GM18858 (cell line): Measurements from ENCODE around the gene COG2.
"Not testable (repeated sequence)": the region's sequence is repeated elsewhere in the genome, so short reads cannot be mapped to it uniquely, and the experiment has no call there.

Source experiments
- ATAC-seq: cut with Tn5 transposase; IDR thresholded peaks from one replicate; pipeline ENCODE4 v1.9.1; 2021; ENCODE audit not compliant: unreplicated experiment

The COG2 gene, protein sequence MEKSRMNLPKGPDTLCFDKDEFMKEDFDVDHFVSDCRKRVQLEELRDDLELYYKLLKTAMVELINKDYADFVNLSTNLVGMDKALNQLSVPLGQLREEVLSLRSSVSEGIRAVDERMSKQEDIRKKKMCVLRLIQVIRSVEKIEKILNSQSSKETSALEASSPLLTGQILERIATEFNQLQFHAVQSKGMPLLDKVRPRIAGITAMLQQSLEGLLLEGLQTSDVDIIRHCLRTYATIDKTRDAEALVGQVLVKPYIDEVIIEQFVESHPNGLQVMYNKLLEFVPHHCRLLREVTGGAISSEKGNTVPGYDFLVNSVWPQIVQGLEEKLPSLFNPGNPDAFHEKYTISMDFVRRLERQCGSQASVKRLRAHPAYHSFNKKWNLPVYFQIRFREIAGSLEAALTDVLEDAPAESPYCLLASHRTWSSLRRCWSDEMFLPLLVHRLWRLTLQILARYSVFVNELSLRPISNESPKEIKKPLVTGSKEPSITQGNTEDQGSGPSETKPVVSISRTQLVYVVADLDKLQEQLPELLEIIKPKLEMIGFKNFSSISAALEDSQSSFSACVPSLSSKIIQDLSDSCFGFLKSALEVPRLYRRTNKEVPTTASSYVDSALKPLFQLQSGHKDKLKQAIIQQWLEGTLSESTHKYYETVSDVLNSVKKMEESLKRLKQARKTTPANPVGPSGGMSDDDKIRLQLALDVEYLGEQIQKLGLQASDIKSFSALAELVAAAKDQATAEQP

DNA sequence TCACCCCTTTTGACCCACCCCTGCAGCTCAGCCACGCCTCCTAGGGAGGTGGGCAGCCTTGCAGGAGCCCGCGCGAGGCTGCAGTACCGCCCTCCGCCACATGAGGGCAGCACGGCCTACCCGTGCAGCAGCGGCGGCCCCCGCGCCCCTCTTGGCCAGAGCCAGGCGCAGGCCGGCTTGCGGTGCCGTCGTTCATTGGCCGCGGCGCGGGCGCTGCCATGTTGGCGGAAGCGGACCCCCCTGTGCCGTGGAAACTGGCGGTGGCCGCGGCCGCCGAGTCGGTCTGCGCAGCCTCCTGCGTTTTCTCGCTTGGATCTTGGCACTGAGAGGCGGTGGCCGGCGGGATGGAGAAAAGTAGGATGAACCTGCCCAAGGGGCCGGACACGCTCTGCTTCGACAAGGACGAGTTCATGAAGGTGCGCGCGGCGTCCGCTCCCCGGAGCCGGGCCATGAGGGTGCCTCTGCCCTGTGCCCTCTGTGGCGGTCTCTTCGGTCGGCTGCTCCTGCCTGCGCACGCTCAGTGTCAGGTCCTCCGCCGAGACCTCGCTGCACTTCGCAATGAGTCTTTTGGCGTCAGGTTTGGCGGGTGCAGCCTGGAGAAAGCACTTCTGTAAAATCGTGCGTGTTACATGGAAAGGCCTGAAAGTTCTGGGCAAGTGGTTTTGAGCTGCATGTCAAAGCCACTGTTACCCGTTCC, at the start of gene COG2:
COG2 (plus strand) TSS at position 219 of the 697 bp plus-strand sequence; CDS start at position 345, 126 bp downstream.
- peak; percentile 88 for ATAC-seq

DNA sequence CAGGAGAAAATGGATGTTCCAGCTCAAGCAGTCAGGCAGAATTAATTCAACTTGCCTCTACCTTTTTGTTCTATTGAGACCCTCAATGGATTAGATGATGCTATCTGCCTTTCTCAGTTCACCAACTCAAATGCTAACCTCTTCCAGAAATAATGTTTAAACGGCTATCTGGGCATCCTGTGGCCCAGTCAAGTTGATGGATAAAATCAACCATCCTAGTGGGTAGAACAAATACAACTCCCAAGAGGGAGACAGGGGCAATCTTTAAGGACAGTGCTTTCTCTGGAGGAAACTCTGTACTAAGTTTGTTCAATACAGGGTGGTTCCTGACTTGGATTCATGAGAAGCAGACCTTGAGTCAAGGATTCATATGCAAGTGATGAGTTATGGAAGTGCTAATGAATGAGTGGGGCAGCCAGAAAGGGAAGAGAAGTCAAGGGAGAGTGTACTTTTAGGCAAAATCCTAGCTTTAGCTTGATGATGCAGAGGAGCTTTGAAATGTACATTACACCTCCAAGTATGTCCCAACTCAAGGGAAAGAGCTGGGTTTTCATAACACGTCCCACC, 49.4 kb upstream of the COG2 start:
- ATAC-seq = no peak

DNA sequence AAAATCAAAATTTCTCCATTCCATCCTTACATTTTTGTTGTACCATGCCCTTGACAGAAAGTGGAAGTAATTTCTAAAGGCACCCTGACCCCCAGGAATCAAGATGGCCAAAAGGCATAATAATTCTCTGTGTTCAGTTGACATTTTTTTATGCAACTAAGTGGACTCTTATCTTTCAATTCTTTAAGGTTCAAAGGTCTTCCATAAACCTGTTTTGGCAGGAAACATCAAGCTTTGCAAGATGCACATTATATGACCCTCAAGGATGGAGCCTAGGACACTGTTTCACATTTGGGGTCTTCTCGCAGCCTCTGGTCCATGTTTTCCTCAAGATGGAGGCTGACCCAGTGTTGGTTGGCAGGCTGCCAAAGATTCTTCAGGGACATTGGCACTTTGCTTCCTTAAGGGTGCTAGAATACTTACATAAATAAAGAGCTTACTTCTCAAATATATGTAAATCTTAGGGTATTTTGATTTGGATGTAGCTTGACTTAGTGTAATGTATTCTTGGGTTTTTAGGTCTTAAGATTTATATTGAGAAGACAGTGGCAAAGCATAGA, 48.0 kb upstream of the COG2 start:
- no peak for ATAC-seq

DNA sequence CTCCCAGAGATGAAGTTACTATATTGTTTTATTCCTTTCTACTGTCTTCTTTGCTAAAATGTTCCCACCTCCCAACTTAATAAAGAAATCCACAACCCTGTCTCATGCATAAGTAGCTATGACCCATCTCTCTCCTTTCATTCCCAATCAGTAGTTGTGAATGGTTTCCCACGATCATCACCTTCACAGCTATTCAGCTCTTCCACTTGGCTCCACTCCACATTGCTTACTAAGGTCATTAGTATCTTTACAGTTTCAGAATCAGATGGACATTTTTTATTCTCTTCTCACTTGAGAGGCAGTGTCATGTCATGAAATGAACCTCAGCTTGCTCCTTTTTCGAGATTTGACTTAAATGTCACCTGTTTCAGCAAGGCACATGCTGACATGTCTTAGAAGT, 47.1 kb upstream of the COG2 start:
- no peak for ATAC-seq

DNA sequence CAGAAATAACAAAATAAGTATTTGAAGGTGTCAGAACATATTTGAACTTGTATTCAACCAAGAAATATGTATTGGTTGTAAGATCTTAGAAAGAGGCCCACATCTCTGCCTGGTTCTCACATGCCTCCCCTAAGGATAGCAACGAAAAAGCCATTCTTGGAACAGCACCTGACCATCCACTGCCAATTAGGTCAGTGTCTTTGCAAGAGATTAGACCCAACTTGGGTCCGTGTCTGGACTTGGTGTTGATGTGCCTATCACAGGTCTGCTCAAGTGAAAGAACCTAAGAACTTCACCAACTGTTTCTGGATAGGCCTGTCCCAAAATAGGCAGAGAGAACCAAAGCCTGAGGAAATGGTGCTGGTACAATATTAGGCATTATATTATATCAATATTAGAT, 46.0 kb upstream of the COG2 start:
- no peak for ATAC-seq

DNA sequence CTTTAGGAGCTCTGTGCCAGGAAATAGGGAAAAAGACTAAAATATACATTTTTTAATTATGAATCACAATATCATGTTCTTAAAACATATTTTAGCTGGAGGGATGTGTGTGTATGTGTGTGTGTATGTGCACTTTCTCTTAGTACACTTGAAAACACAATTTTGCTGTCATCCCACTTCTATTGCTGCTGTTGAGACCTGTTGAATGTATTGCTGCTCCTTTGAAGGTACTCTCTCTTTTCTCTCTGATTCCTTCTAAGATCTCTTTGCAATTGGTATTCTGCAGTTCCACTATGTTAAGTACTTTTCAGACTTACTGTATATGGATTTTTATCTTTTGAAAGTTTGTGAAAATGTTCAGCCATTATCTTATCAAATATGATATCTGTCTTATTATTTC, 43.5 kb upstream of the COG2 start:
- no peak for ATAC-seq

DNA sequence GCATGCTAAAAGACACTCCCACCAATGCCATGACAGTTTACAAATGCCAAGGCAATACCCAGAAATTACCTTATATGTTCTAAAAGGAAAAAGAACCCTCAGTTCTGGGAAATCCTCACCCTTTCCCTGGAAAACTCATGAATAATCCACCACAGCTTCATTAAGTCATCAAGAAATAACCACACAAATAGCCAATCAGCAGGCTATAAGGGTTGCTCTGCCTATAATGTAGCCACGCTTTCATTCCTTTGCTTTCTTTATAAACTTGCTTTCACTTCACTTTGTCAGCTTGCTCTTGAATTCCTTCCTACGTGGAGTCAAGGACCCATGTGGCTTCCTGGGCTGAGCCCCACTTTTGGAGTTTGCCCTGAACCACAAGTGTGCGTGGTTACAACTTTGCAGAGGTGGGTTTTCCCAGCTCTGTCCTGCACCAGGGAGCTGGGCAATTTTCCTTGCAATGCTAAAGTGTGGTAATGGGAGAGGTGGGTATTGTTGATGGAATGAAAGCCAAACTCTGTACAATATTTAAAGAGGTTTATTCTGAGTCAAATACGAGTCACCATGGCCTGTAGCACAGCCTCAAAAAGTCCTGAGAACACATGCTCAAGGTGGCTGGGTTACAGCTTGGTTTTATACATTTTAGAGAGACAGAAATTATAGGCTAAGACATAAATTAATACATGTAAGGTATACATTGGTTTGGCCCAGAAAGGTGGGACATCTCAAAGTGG, 42.2 kb upstream of the COG2 start:
- ATAC-seq = no peak

DNA sequence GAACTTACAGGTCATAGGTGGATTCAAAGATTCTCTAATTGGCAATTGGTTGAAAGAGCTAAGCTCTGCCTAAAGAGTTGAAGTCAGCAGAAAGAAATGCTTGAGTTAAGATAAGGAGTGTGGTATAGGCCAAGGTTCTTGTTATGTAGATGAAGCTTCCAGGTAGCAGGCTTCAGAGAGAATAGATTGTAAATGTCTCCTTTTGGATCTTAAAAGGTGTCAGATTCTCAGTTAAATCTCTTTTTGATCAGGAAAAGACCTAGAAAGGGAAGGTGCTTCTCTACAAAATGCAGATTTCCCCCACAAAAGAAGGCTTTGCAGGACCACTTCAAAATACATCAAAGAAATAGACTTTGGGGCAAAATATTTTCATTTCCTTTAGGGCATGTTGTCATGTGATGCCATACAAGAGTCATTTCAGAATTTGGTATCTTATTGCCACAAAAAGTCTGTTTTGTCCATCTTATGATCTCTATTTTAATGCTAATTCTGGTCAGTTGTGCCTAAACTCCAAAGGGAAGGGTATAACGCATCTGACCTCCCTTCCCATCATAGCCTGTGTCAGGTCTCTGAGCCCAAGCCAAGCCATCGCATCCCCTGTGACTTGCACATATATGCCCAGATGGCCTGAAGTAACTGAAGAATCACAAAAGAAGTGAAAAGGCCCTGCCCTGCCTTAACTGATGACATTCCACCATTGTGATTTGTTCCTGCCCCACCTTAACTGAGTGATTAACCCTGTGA, 41.5 kb upstream of the COG2 start:
- not testable (repeated sequence) for ATAC-seq

DNA sequence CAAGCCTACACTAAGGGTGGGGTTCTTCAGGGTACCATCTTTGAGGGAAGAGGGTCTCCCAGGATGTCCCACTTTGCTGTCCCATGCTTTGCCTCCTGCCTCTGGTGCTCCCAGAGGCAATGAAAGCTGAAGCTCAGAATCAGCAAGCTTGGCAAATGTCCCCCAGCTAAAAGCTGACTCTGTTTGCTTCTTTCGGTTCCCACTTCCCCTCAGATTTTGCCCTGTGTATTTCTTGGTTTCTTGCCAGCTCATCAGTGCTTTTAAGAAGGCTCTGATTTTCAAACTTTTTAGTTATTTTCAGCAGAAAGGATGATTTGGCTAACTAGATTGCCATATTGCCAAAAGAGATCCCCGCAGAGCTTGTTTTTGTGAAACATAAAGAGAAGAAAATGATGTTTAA, 33.1 kb upstream of the COG2 start:
- no peak for ATAC-seq

DNA sequence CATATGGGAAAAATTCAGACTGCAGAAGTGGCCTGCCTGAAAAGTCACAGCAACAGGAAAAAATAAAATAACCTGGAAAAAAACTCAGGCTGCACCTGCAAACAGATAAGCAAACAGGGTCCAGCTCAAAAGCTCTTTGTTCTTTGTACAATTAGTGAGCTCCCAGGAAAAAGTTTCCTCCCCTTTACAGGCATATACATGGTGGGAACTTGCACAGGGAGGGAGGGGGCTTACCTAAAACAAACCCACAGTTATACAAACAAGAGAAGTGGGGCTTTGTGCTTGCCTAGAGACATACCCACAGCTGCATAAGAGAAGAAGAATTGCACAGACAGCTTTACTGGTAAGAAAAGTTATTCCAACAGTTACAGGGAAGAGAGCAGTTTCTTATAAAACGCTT, 31.7 kb upstream of the COG2 start:
- ATAC-seq = no peak

DNA sequence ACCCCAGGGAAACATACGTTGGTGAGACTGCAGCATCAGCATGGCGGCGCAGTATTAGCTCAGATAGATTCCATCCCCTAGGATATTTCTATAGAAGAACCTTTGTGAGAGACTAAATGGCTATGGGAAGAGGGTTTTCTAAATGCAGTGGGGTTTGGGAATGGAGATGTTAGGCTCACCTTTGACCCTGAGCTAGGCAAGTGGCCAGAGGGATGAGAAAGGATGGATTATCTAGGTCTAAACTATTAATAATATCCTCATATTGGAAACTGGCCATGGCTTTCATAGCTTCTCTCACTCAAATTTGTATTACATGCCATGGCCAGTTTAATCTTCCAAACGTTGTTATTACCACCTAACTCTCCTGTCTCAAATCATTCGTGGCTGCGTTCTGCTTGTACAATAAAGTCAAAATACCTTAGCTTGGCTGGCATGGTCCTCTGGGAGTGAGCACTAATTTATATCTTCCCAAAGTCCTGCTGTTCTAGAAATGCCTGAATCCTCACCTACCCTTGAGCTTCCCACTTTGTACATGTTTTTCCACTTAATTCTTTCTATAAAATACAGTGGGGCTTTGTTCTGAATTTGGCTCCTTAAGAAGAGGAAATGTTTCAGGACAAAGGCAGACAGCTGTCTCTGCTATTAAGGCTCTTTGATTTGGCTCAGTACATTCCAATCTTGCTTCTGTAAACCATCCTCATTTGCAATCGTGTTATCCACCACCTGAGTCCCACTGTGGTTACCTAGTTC, 31.0 kb upstream of the COG2 start:
- ATAC-seq = no peak

DNA sequence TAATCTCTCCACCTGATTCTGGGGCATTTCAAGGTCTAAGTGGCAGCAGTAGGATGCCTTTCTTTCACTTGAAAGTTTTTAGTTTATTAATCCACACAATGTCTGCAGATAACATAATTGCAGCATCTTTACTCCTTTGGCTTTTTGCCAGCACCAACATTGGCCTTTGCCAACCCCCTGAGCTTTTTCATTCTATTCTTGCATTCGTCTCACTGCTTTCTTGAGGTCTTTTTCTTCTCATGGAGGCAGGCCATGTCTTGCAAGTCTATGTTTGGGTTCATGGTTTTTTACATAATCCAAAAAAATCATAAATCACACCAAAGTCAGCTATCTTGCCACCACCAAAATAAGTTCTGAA, 30.4 kb upstream of the COG2 start:
- ATAC-seq = no peak

DNA sequence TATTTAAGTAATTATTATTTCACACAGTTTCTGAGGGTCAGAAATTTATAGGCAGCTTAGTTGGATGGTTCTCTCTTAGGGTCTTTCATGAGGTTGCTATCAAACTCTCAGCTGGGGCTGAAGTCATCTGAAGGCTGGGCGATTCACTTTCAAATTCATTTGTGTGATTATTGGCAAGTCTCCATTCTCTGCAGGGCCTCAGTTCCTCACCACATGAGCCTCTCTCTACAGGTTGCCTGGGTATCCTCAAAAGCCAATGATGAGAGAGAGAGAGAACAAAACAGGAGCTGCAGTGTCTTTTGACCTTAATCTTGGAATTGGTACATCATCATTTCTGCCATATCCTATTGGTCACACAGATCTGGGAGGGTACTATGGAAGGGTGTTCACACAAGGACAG, 29.6 kb upstream of the COG2 start:
- ATAC-seq = no peak

DNA sequence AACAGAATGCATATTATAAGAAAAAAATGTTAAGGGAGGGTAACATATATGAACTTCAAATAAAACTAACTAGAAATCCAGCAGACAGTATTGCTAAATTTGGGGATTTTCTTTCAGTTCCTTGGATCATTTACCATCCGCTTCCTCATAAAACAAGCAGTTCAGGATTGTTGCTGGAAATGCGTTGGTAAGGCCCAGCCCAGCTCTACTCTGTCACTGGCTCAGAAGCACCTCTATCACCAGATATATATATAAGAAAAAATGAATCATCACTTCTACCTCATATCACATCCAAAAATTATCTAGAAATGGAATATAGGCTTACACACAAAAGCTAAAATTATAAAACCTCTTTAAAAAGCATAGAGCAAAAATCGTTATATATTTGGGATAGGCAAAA, 28.2 kb upstream of the COG2 start:
- ATAC-seq = no peak

DNA sequence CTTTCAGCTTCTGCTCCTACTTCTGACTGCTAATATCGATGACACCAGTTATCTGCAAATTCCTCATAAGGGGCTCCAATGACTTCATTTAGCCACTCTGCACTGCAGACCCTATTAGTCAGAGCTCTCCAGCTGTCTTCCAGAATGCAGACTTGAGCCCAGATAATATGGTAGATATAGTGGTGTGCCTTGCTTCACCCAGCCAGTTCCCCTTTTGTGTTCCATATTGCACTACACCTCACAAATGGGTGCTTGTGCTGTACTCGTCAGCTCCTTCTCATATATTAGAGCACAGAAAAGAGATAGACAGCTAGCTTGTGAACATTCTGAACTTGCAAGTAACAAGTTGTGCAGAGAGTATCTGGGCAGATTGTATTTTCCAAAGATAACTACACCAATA, 23.7 kb upstream of the COG2 start:
- ATAC-seq = no peak

DNA sequence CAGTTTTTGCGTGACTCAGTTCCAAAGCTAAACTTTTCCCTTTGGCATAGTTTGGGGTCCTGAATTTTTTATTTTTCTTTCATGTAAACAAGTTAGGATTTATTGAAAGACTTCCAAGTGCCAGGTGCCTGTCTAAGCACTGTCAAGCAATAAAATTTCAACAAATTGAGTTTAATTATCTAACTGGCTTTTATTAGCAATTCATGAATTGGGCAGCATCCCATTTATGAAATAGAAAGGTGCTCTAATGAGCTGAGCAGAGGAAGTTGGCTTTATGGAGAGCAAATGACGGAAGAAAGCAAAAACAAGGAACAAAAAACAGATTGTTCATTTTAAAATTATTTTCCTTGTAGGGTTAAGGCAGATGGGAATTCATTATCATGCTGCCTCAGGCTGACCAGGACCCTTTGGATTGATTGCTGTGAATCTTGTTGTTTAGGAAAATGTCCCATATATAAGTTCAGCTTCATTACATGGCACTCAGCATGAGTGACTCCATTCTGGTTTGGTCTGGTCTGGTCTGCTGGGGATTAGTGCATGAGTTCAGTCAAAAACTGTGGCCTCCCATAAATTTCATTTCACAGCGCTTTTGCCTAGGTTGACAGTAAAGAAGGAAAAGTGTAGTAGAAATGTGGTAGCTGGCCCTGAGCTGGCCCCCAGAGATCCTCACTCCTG, 21.5 kb upstream of the COG2 start:
- no peak for ATAC-seq

DNA sequence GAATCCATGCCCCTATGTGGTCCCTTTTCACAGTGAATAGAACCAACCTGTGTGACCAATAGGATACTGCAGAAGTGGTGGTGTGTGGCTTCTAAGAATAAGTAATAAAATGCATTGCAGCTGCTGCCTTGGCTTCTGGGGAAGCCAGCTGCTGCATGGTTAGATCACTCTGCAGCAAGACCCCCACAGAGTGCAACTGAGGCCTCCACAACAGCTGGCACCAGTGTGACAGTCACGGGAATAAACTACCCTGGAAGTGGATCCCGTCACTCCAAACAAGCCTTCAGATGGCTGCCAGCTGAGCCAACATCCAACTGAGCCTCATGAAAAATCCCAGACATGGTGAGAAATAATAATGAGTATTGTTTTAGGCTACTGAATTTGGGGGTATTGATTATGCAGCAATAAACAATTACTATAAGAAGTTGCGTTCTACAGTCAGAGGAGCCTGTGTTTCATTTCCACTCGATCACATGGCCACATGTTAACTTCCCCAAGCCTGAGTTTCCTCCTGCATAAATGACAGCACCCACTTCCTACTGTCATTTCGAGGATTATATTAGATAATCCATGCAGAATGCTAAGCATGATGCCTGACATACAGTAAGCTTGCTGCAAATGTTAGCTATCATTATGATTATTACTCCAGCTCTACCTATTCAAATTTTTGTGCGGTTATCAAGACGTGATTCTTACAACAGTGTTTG, 20.8 kb upstream of the COG2 start:
- ATAC-seq = no peak

DNA sequence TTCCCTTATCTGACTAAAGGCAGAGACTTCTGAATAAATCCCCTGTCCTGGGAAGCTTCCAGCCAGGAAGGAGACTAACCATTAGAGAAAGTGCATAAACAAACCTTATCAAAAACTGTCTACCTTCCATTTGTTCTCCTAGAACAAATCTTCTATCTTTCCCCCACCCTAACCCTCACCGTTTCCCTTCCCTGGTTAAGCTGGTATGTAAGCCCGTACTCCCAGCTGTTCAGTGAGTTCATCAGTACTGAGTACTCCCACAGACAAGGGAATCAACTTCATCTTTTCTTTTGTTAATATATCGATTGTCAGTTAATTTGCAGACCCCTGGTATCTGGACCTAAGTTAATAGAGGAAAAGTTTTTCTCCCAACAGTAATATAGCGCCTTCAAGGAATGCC, 20.1 kb upstream of the COG2 start:
- ATAC-seq = no peak
